Stimulated activated CD8-positive, alpha-beta memory T cell treated with anti-CD3 and anti-CD28 coated beads, Interleukin-2, amount 100 ng/mL, for 48 hours (primary cell): Measurements from ENCODE around the gene ULK2.

Source experiments
- DNase-seq, 2 donors: peaks; one replicate each; pipeline ENCODE4 v3.0.0-alpha.2; 2020; ENCODE audit warnings: low read depth in 2 of 2

ULK2 gene

DNA sequence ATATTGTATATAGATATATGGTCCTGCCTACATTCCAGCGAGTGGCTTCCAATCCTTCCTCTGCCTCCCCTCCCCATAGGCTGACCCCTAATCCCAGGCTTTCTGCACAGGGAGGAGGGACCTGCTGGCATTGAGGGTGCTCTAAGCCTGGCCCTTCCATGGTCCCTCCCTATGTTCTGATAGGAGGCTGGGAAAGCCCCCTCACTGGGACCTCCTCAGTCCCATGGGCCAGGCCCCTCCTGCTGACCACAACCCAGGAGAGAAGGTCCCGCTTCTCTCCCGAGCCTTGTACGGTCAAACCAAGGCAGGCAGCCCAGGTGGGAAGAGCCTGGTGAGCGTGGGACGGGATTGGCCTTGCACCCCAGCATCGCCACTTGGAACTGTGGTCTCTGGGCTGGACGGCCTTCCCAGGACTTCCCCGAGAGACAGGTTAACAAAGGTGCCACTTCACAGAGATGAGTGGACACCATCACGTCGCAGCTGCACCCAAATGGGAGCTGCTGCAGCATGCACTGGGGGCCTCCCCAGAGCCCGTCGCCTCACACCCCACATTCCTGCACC is 120.5 kb downstream of the ULK2 start:
- no peak for DNase-seq

DNA sequence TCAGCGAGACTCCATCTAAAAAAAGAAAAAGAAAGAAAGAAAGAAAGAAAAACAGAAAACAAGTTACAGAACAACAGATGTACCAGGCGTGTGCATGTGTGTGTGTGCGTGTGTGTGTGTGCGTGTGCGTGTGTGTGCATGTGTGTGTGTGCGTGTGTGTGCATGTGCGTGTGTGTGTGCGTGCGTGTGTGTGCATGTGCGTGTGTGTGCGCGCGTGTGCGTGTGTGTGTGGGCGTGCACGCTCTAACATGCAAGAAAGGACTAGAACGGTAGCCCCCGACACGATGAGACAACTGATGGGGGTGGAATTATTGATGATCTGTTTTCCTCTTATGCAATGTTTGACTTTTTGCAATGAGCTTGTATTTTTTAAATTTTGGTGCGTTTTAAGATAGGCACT is 121.2 kb downstream of the ULK2 start:
- DNase-seq: no peak

DNA sequence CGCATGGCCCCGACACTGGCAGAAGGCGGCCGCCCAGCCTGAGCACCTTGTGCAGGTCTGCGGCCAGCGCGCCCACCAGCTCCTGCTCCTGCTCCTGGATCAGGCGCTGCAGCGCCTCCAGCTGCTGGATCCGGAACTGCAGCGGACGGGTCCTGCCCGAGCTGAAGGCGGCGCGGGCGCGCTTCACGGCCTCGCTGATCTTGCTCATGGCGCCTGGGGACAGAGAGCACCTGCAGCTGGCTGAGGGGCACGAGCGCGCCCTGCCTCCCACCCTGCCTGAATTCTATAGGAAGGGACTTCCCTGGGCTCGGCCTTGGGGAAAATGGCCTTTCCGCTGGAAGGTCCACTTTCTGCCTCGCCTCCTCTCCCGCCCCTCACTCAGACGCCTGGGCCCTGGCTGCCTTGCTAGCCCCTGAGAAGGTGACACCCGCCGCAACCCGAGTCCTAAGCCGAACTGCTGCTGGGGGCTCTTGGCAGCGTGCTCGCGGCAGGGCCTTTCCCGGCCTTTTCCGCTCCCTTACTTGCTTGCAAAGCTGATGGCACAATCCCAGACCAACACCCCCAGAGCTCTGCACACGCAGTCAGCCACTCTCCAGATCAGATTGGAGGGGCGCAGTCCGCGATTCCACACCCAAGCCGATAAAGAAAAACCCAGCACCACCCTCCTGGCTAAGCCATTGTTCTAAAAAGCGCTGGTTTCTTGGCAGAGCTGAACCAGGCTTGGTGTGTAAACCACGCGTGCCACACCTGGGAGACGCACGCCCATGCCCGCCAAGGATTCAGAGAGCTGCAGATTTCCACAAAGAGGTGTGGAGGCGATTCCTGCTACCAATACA is 122.6 kb downstream of the ULK2 start:
- DNase-seq: peak; percentile 80 to 89

DNA sequence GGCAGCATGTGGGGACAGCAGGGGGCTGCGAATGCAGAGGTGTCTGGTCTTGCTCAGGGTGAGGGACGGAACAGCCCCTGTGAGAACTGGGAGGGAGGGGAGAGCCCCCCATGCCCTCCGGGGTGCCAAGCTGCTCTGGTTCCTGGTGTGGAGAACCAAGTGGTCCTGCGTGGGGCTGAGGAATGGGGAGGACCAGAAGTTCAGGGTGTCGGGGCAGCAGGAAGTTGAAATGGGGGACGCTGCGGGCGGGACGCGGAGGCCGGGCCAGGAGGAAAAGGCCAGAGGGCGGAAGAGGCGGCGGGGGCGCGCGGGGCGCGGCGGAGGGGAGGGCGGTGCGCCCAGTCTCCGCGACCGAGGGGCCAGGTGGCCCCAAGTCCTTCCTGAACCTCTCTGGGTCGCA is 123.2 kb downstream of the ULK2 start:
- DNase-seq: no peak

DNA sequence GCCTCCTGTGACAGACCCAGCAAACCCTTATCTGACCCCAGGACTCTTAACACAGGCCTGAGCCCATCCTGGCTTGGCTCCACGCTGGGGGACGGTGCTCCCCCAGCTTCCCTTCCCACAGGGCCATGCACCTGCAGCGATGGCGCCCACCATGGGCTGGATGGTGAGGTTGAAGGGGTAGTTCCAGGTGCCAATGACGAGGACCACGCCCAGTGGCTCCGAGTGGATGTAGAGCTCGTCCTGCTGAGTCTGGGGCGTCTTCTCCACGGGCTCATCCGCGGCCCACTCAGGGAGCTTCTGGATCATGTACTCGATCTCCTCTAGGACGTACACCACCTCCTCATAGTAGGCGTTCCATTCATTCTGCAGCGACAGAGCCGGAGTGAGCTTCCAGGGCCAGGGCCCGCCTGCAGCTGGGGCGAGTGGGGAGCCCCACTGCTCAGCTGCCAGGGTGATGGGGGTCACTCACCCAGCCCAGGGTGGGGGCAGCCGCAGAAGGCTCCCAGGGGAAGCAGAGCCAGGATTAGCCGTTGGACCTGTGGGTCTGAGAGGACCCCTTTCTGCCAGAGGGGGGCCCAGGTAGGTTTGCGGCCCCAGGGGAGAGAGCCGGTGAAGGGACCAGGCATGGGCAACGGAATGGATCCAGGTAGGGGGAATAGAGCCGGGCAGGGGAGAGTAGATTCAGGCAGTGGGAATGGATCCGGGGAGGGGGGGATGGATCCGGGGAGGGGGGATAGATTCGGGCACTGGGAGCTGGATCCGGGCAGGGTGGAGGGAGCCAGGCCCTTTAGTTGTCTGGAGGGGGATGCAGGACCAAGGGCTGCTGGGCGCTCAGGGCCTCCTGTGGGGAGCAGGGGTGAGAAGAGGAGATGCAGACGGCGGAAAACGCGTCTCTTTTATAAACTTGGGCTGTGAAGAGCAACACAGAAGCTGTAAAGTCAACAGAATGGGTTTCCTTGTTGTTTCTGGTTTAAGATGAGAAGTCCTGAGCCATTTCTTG is 124.3 kb downstream of the ULK2 start:
- no peak for DNase-seq

DNA sequence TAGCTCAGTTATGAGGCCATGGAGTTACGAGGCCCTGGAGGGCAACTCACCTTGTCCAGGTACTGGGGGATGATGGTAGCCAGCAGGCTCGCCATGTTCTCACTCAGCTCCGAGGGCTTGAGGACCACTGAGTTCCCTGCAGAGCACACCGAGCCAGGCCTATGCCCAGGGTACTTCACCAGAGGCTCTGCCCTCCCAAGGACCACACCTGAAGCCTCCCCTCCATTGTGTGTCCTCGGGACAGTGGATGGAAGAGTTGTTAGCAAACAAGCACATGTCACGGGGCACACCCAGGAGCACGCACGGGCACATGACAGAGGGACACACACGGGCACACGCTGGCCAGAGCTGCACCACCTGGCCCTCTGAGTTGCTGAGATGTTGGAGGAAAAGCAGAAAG is 125.2 kb downstream of the ULK2 start:
- DNase-seq: no peak

DNA sequence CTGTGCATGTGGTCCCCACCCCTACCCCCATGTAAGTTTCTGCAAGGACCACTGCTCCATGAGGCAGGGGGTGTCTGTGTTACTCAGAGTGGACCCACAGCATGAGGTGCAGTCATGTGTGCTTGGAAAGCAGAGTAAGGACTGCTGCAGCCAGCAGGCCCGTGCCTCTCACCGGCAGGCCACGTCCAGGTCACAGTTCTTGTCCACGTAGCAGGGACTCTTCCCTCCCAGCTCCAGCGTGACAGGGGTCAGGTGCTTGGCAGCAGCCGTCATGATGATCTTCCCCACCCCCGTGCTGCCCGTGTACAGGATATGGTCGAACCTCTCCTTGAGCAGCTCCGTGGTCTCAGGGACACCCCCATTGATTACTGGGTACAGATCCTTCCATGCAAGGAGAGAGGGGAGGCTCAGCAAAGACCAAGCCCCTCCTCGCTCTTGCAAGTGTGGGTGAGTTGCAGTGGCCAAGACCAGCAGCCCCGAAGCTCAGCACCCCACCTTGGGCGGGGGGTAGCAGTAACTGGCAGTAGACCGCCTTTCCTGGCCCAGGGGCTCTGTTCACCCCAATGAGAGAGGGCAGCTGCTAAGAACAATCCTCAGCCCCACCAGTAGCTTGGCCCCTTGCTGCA is 125.8 kb downstream of the ULK2 start:
- DNase-seq: no peak

DNA sequence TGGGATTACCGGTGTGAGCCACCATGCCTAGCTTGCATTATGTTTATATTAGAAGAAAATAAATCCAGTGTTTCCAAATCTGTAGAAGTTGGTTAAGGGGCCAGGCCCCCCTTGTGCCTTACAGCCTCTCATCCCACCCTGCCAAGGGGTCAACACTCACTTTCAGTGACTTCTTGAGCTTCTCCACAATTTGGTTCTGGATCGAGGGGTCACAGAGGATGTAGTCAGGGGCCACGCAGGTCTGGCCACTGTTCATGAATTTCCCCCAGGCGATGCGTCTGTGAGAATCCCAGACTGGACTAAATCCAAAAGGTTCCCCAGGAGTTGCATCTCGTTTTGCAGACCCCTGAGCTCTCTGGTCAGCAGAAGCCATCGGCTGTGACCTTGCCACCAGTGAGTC is 126.8 kb downstream of the ULK2 start:
- DNase-seq: no peak

DNA sequence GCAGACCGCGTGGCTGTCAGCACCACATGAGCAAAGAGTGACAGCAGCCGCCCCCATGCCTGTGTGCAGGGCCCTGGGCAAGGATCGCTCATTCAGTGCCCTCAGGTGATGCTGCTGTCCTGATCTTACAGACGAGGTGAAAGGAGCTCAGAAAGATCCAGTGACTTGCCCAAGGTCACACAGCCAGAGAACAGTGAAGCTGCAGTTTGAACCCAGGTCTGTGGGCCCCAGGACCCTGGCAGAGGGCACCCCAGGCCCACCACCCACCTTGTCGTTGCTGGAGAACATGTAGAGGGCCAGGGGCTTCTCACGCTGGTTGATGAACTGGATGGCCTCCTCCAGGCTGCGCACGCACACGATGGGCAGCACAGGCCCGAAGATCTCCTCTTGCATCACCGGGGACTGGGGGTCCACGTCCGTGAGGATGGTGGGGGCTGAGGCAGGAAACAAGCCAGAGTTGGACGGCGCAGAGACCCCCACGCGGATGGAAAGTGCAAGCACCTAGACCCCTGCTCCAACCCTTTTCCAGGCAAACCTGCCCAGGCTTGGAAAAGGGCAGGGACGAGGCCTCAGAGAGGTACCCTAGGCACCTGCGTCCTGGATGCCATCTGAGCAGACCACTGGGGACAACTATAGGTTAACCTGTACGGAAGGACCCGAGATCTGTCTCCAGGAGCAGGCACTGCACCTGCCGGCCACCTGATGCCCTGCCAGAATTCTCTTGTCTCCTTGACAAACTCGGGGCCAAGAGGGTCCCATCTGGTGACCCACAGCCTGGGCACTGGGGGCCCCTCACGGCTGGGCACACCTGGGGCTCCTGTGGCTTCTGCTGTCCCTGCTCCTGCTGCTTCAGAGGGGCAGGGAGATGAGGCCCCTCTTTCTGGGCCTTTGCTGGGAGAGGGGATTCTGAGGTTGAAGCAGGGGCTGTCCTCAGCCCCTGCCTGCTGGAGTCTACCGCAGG is 128.2 kb downstream of the ULK2 start:
- no peak for DNase-seq

DNA sequence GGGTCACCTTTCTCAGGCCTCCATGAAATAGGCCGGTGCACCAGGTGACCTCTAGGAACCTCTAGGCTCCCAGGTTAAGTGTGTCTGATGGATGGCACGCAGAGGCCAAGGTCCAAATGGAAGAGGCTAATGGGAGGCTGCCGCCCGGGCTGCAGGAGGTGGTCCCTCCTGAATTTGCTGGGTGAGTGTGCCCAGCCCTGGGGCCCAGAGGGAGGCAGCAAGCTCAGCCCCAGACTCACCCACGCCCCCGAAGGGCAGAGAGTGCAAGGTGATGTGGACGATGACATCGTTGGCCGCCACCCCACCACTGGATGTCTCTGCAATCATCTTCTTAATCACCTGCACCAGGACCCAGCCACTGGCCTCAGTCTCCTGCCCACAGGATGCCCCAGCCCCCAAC is 129.0 kb downstream of the ULK2 start:
- DNase-seq: no peak

DNA sequence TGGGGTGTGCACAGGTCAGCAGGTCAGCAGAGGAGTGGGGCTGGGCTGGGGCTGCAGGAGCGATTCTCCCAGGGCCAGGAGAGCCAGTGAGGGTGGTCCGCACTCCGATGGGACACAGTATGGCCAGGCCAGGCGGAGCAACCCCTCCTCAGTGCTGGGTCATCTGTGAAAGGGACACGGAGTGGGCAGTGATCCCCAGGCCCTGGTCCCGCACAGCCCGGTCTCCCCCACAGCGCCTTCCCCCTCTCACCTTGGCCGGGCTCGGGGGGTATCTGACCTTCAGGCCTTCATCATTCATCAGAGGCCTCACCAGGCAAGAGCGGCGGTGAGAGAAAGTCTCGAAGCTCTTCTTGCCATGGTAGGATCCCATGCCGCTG is 129.7 kb downstream of the ULK2 start:
- no peak for DNase-seq

DNA sequence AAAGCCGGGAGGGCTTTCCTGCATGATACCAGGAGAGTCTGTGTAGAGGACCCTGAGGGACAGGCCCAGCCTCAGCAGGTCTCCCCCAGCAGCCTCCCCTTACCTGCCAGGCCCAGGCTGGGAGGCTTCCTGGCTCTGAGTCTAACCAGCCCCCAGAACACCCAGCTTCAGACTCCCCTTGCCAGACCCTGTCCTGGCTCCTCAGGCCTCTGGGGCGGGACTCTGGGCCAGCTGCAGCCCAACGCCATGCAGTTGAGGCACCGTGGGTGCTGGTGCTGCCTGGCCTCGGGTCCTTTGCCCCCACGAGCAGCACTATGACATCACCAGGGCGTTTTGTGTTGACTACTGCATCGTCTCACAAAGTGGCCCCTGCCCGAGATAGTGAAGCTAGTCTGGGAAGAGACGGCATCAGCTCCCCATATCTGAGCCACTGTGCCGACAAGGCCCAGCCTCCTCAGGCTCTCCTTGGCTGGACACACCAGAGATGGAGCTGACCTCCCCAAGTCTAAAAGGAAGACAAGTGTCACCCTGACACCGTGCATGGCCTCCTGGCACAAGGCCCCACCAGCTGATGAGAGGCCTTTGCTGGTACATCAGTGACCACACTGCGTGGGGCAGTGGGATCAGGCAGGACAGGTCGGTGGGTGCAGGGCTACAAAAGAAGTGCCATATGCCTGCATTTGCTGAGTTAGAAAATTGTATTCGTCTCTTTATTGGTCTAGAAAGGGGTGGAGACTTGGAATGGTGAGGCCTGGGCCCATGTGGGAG is 130.2 kb downstream of the ULK2 start:
- DNase-seq: no peak

DNA sequence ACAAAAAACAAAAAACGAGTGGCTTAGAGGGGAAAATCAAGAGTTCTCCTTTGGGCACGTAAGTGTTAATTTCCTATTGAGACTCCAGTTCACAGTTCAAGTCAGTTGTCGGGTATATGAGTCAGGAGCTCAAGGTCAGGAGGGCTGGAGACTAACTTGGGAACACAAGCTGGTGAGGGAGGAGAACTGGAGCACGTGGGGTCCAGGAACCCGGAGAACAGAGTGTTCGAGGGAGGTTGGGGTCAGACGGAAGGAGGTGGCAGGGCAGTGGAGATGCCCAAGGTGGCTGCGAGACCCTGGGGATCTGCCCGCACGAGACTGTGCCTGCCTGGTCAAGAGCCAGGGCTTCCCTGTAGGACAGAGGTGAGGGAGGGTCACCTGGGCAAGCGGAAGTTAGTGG is 131.7 kb downstream of the ULK2 start:
- no peak for DNase-seq

DNA sequence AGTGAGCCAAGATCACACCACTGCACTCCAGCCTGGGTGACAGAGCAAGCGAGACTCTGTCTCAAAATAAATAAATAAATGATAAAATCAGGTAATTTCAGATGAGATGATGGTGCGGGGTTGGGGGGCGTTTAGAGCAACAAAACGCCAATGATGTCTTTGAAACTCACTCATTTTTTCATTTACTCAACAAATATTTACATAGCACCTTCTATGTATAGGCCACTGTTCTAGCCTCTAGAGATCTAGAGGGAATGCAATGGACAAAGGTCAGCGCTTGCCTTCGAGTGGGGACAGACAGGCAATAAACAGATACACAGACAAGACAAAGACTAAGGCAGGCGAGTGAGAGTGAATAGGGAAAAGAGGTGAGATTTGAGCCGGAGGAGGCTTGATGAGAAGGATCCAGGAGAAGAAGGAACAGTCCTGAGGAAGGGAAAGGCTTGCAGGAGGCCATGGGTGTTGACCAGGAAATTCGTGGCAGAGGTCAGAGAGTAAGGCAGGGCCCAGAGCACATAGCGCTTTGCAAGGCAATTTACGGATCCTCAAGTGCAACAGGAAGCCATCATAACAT is 133.7 kb downstream of the ULK2 start:
- DNase-seq: no peak

DNA sequence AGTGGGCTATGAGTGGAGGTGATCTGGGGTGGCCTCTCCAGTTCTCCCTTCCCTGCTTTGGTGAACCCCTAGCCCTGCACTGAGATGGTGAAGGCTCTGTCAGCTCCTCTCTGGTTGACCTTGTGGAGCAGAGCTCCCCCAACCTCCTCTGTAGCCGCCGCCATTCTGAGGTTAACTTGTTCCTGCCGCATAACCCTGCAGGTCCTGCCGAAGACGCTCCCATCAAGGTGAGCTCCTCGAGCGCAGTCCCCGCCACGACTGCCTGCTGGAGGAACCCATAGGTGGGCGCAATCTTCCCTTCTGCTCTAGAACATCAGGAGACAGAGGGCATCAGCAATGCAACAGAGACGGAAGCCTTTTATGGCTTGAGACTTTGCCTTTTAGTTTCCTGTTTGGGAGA is 136.1 kb downstream of the ULK2 start:
- no peak for DNase-seq

DNA sequence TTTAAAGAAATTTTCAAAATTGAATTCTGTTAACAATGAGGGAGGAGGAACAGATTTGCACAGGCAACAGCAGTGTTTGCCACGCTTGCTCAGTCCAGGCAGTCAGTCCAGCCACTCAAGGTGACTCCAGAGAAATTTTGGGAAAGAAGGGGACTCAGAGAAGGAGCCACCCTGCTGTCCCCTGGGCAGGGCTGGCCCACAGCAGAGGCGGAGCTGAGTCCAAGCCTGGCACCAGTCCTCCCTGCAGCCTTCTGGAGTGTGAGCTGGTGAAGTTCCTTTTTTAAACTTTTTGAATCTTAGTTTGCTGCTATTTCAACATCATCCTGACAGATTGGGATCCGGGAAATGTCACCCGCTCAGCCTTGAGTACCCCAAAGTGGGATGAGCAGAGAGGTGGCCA is 136.9 kb downstream of the ULK2 start:
- DNase-seq: no peak

DNA sequence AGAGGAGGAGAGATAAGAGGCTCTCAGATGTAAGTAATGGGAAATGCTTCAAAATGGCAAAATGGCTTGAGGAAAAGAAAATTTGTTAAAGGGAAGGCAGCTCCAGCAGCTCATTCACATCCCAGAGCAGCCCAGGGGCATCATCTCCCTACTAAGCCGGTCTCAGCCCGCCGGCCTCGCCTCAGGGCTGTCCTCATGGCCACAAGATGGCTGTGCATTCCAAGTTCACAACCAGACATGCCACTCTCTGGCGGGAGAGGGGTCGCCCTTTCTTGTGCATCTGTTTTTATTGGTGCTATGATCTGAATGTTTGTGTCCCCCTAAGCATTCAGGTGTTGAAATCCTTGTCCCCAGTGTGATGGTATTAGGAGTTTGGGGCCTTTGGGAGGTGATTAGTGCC is 137.8 kb downstream of the ULK2 start:
- no peak for DNase-seq

DNA sequence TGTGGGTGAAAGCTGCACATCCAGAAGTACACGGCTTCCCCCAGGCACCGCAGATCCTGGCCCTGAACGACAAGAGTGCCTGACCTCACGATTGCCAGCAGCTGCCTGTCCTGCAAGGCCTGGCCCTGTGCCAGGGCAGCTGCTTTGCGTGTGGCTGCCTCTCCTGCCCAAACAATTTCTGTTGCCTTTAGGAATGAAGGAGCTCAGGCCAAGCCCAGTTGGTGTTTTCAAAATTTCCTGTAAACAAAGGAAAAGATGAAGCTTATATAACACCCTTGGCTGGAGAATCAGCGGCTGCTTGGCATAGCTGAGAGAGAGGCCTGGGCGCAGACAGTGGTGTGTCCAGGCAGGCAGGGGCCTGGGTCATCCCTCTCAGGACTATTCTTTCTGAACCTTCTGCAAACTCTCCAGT is 139.6 kb downstream of the ULK2 start:
- no peak for DNase-seq

DNA sequence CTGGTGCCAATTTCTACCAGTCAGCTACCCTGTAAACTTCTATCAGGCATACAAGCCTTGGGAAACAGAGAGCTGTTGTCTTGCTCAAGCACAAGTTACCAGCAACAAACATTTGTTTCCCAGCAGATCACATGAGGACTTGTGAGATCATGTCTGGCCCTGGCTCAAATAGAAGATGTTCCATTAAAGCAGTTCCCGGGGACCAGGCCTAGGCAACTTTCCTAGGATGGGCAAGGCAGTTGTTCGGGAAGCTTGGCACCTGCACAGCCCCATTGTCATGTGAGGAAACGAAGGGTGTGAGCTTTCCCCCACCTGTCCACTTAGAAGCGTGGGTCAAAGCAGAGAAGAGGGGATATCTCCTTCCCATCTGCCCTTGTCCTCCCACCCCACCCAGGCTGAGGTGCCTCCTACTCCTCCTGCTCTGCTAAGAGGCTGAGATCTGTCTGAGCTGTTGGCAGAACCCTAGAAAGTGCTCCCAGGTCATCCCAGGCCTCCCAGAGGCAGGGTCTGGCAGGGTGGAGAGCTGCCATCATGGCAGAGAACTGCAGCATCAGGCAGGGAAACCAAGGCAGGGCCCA is 140.1 kb downstream of the ULK2 start:
- DNase-seq: no peak
